K562 (cell line): ENCODE results near the gene NDC1. TPM values are rescaled to one million over a fixed set of nuclear protein-coding genes. Genes with fewer than 3 reads are reported as not detected.

Experiments used
- E2F6 ChIP-seq, 2 experiments: IDR thresholded peaks; 2 replicates each; pipeline ENCODE4 v1.6.1; 2011; ENCODE audit warnings: borderline replicate concordance in 1 of 2, control low read depth in 1 of 2, low read depth in 1 of 2, low read length in 1 of 2, mild to moderate bottlenecking in 1 of 2, mixed read lengths in 1 of 2, moderate library complexity in 1 of 2; ENCODE audit not compliant: insufficient read depth in 1 of 2, insufficient read length in 1 of 2, poor library complexity in 1 of 2, severe bottlenecking in 1 of 2; ENCODE audit errors: extremely low read depth in 1 of 2
- HMG20B ChIP-seq: fragments of 250-450 bp; sonication (Bioruptor Pico); IDR thresholded peaks from 2 replicates; pipeline ENCODE4 v1.5.0; 2021; ENCODE audit warnings: mild to moderate bottlenecking
- KDM4B ChIP-seq, 2 experiments: fragments of 450-650 bp in 1 of 2; sonication (generic) in 1 of 2; IDR thresholded peaks; 2 replicates each; pipeline ENCODE4 v1.6.1; 2016 to 2017; ENCODE audit warnings: borderline replicate concordance in 2 of 2, antibody characterized with exemption in 1 of 2, low read depth in 1 of 2, mild to moderate bottlenecking in 1 of 2
- VEZF1 ChIP-seq: fragments of 200-800 bp; sonication (Bioruptor generic); IDR thresholded peaks from 2 replicates; pipeline ENCODE4 v1.6.1; 2017; ENCODE audit warnings: missing genetic modification characterization, missing compliant biosample characterization
- ZNF280B ChIP-seq: fragments of 250-450 bp; sonication (Bioruptor Pico); IDR thresholded peaks from 2 replicates; pipeline ENCODE4 v1.5.1; 2021; ENCODE audit warnings: mild to moderate bottlenecking
- polyA plus RNA-seq, 8 experiments: library from polyadenylated mRNA; depleted of rRNA in 4 of 8; stranded (reverse) in 5 of 8; unstranded in 3 of 8; fragments of >200 nt; fragmentation: Nextera tagmentation in 2 of 8; fragmentation: Illumina TruSeq in 1 of 8; extraction: Ambion mirVana in 2 of 8; extraction: Trizol in 1 of 8; gene quantifications; 2 replicates each; pipeline versions ENCODE4 v1.2.1 to v1.2.3, GENCODE V29; 2011 to 2014; ENCODE audit warnings: inconsistent platforms in 1 of 8, missing spikeins in 1 of 8
- total RNA-seq, 7 experiments: library from RNA; depleted of rRNA in 6 of 7; stranded (reverse); fragments of >200 nt in 6 of 7; fragmentation: Illumina TruSeq in 2 of 7; extraction: Trizol in 2 of 7; gene quantifications; 2 replicates each; pipeline versions ENCODE4 v1.2.1 to v1.2.3, GENCODE V29; 2011 to 2021; ENCODE audit warnings: low replicate concordance in 1 of 7

NDC1 gene
- total and polyA plus RNA-seq, 9 of the 15 experiments (the other 6 are each of a cell fraction or from before 2014, with no cell fraction given), result 26.9 to 102 (median 64.5) TPM

GRCh38 chr1:53734650-53735211, 103.4 kb downstream of the NDC1 start (continued):
- TF ChIP-seq E2F6 (IDR thresholded peaks at IDR 0.05; ENCODE audit: borderline replicate concordance in 1 of 2, extremely low read depth in 1 of 2, insufficient read depth in 1 of 2, insufficient read length in 1 of 2, low read depth in 1 of 2, low read length in 1 of 2, poor library complexity in 1 of 2, severe bottlenecking in 1 of 2) (no peak), ZNF280B (CRISPR knock-in tag) (no peak), KDM4B (IDR thresholded peaks at IDR 0.05; ENCODE audit: borderline replicate concordance in 2 of 2, low read depth in 1 of 2) (no peak), VEZF1 (CRISPR knock-in tag) (no peak), HMG20B (CRISPR knock-in tag) (no peak)
